BJ (cell line): ENCODE results near the gene LMAN1. TPM values are rescaled to one million over a fixed set of nuclear protein-coding genes. Genes with fewer than 3 reads are reported as not detected.

ENCODE experiments used
- CTCF ChIA-PET: fragments of 350-600 bp; formaldehyde crosslinking; extraction: SDS; loops from one replicate; lab custom pipeline; 2021; ENCODE audit warnings: antibody characterized with exemption, inconsistent platforms; lab: Yijun Ruan, JAX
- POLR2A ChIA-PET: fragments of 300-600 bp; sonication (Branson Sonifier 250); formaldehyde crosslinking; extraction: SDS; loops from one replicate; lab custom pipeline; 2021; ENCODE audit warnings: antibody characterized with exemption; lab: Charles Lee
- DNase-seq: peaks from one replicate; pipeline ENCODE4 v3.0.0-alpha.2; 2011; ENCODE audit warnings: low read depth
- H3K27me3 ChIP-seq: 2 replicates; pipeline ENCODE4 v1.6.0; 2011; ENCODE audit warnings: low read length; ENCODE audit not compliant: control insufficient read depth, insufficient read depth
- H3K36me3 ChIP-seq: 2 replicates; pipeline ENCODE4 v1.5.1; 2011; ENCODE audit warnings: low read length; ENCODE audit not compliant: control insufficient read depth, insufficient read depth
- H3K4me3 ChIP-seq: 2 replicates; pipeline ENCODE4 v1.5.1; 2011; ENCODE audit warnings: low read depth, mild to moderate bottlenecking, control low read depth, low read length
- polyA plus RNA-seq: library from polyadenylated mRNA; depleted of rRNA; stranded (reverse); fragments of >200 nt; gene quantifications from 2 replicates; pipeline ENCODE4 v1.2.3, GENCODE V29; 2011
- TF ChIP-seq, protein P1 (sequence below): IDR thresholded peaks from 2 replicates; pipeline ENCODE4 v1.5.1; 2011; ENCODE audit warnings: low read depth, mild to moderate bottlenecking, control low read depth, inconsistent platforms, low read length, moderate library complexity; ENCODE audit not compliant: insufficient read depth

LMAN1 gene
- polyA plus RNA-seq, 1 experiment = 65.3 TPM

- ChIA-PET CTCF (interaction anchor here (2.8 kb wide), 1 partner anchor 9 kb away, joined by 18 read pairs; no protein-coding TSS in a partner anchor), POLR2A (no interaction called here)
- H3K36me3 ChIP-seq = no peaks in the 10 kb centered on the region
- TF ChIP-seq, protein P1, sequence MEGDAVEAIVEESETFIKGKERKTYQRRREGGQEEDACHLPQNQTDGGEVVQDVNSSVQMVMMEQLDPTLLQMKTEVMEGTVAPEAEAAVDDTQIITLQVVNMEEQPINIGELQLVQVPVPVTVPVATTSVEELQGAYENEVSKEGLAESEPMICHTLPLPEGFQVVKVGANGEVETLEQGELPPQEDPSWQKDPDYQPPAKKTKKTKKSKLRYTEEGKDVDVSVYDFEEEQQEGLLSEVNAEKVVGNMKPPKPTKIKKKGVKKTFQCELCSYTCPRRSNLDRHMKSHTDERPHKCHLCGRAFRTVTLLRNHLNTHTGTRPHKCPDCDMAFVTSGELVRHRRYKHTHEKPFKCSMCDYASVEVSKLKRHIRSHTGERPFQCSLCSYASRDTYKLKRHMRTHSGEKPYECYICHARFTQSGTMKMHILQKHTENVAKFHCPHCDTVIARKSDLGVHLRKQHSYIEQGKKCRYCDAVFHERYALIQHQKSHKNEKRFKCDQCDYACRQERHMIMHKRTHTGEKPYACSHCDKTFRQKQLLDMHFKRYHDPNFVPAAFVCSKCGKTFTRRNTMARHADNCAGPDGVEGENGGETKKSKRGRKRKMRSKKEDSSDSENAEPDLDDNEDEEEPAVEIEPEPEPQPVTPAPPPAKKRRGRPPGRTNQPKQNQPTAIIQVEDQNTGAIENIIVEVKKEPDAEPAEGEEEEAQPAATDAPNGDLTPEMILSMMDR = no peak
- no peaks in the 10 kb centered on the region for H3K27me3 ChIP-seq
- no peak for DNase-seq
- no peak overlapping the region for H3K4me3 ChIP-seq
Observed at GRCh38 chr18:59393381-59393780, 34.3 kb upstream of the LMAN1 start.

- Histone ChIP-seq H3K36me3 (no peaks in the 10 kb centered on the region), H3K4me3 (no peak overlapping the region), H3K27me3 (no peaks in the 10 kb centered on the region)
- TF ChIP-seq, protein P1 = no peak
- no peak for DNase-seq
- ChIA-PET POLR2A (no interaction called here), CTCF (interaction anchor here (0.7 to 3.2 kb wide), 6 partner anchors 14 to 138 kb away, joined by 3 to 19 read pairs (median 4); no protein-coding TSS in a partner anchor)
Observed at GRCh38 chr18:59388817-59389216, 29.8 kb upstream of the LMAN1 start.

GRCh38 chr18:59387687-59388565 is 28.9 kb upstream of the LMAN1 start:
- POLR2A ChIA-PET = no interaction called here
- Histone ChIP-seq H3K4me3 (no peak overlapping the region), H3K27me3 (no peaks in the 10 kb centered on the region), H3K36me3 (no peaks in the 10 kb centered on the region)
- TF ChIP-seq, protein P1 = no peak
- DNase-seq = no peak
- CTCF ChIA-PET = interaction anchor here (1.4 to 3.2 kb wide), 3 partner anchors 15 to 137 kb away, joined by 3 to 19 read pairs (median 4); no protein-coding TSS in a partner anchor

- Histone ChIP-seq H3K36me3 (no peaks in the 10 kb centered on the region), H3K4me3 (no peak overlapping the region), H3K27me3 (no peaks in the 10 kb centered on the region)
- ChIA-PET POLR2A (no interaction called here), CTCF (interaction anchor here (1.5 to 3.2 kb wide), 2 partner anchors 15 to 79 kb away, joined by 4 to 19 read pairs; no protein-coding TSS in a partner anchor)
- TF ChIP-seq, protein P1 = no peak
- no peak for DNase-seq
Observed at GRCh38 chr18:59386909-59387686, 28.0 kb upstream of the LMAN1 start.
